HG02642 (cell line): ENCODE data around the gene VPS33B.
"Not testable (repeated sequence)": the region's sequence is repeated elsewhere in the genome, so short reads cannot be mapped to it uniquely, and the experiment has no call there.

ENCODE experiments used
- ATAC-seq: cut with Tn5 transposase; IDR thresholded peaks from one replicate; pipeline ENCODE4 v1.9.1; 2021; ENCODE audit warnings: mild to moderate bottlenecking; ENCODE audit not compliant: unreplicated experiment, poor library complexity

VPS33B gene

DNA sequence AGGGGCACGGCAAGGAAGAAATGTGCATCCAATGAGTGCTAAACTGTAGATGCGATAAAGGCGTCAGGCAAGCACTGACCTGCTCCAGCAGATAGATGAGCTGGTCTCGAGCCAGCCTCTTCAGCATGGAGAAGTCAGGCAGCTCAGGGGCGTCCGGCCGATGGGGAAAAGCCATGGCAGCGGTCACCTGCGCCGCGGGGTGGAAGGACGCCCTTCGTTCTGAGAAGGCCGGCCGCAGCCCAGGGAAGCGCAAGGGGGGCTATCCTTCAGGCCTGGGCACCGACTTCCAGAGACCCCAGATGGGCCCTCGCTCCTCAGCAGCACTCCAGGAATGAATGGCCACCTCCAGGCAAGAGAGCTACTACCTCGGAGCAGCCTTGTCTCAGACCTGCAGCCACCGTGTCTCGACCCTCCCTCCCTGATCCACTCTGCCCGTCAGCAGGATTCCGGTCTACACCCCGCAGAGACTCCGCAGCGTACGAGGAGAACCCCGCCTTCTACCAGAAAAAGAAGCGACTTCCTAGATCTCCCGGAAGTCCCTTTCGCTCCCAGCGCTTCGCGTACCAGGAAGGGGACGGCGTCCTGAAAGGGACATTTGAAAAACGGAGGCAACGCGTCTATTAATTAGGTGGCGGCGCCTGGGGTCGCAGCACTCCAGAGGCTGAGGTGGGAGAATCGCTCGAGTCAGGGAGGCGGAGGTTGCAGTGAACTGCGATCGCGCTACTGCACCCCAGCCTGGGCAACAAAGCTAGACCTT lies at the start of gene VPS33B:
TSS of gene VPS33B (minus strand) at position 520 of the 757 bp plus-strand sequence. CDS start at position 175, 345 bp downstream.
- ATAC-seq: peak; percentile 84

DNA sequence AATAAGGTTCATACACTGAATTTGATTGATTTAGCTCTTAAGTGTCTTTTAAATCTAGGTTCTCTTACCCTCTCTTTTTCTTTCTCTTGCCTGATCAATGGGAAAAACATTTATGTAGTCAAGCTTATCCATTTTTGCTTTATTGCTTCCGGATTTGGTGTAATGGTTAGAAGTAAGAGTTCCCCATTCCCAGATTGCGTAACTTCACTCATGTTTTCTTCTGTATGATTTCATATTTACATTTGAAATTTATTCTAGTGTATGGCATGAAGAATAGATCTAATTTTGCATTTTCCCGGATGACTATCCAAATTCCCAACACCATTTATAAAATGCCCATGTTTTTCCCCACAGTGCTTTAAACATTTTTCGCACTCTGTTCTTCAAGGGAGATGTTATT lies 49.8 kb upstream of the VPS33B start:
- ATAC-seq: no peak

DNA sequence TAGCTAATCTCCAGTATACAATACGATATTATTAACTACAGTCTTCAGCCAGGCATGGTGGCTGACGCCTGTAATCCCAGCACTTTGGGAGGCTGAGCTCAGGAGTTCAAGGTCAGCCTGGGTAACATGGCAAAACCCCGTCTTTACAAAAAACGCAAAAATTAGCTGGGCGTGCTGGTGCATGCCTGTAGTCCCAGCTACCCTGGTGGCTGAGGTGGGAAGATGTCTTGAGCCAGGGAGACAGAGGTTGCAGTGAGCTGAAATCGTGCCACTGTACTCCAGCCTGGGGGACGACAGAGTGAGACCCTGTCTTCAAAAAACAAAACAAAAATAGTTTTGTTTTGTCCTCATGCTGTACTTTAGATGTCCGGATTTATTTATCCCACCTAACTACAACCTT lies 48.5 kb upstream of the VPS33B start:
- no peak for ATAC-seq

DNA sequence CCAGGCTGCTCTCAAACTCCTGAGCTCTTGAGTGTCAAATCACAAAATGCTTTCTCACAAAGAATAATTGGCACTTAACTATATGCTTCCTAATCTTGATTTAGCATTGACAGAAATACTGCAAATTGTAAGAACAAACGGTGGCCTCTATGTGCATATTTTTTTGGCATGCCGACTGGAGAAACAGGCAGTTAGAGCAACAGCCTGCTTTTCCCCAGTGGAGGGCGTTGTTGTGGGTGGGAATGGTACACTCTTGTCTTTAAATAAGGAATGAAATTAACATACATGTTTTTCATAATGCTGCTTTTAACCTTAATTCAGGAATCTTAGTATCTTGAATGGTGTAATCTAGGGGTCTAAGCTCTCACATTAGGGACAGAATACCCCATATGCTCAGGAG lies 46.6 kb upstream of the VPS33B start:
- ATAC-seq: no peak

DNA sequence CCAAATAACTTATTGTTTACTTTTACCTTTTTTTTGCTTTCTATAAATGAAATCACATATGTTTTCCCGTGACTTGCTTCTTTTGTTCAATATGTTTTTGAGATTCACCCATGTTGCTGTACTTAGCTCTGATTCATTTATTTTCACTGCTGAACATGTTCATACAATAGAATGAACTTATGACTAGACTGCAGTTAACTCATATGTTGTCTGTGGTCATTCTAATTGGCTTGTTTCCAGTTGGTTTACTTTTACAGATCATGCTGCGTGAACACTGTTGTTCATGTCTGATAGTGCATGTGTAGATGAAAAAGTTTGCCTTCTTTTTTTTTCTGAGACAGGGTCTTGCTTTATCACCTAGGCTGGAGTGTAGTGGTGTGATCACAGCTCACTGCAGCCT lies 46.0 kb upstream of the VPS33B start:
- ATAC-seq: no peak

DNA sequence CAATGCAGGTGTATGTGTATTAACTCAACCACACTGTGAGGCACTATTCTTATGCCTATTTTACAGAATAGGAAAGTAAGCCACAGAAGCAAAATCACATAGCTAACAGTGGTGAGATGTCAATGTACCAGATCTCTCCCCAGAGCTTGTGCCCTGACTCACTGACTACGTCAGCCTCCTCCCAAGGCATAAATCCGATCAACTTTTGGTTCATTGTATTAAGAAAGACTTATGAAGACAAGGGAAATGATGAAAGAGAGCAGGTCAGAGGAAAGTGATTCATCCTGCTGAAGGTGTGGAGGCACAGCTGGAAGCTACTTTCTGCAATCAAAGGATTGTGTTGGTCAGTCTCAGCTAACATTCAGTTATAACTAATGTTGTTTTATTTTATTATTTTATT lies 44.6 kb upstream of the VPS33B start:
- ATAC-seq: no peak

DNA sequence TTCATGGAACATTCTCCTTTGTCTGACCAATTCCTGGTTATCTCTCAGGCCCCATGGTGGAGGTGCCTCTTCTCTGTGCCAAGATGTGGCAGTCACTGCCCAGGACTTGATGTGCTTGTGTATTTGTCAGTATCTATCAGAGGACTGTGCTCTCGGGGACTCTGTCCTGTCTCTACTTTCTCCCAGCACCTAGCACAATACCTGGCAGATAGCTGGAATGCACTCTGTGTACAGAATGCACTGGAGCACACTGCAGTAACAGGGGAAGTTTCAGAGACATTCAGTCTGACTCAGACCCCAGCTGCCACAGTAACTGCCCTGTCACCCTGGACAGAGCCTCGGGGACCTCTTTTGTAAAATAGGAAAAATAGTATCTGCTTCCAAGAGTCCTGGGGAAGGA lies 43.1 kb upstream of the VPS33B start:
- ATAC-seq: no peak

DNA sequence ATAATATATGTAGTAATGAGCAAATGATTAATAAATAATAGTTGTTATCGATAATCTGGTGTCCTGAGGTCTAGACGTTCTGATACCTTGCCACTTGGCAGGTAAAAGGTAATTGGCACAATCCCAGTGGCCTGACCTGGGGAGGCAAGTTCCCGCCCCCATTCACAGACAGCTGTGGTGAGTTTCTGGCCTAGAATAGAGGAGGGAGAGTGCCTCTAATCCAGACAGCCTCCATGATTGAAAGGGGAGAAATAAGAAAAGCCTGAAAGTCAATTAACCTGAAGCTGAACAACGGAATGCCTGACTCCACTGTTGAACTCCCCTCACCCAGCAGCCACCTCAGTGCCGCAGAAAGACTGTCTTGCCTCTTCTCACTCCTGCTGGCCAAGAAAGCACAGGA lies 39.6 kb upstream of the VPS33B start:
- no peak for ATAC-seq

DNA sequence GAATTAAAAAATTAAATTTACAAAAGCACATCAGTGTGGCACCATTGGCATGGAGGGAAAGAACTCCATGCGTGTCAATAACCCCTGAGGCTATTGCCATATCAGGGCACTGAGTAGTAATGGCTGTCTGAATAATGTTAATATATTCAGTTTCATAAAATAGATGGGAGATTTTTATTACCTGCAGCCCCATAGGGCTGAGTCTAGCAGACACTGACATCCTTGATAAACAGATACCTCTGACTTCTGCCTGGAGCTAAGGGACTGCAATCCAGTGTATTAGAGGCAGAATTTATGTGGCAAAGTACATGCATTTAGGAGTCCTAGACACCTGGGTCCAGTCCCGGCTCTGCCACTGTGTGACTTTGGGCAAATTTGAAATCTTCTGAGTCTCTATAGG lies 38.8 kb upstream of the VPS33B start:
- ATAC-seq: no peak

DNA sequence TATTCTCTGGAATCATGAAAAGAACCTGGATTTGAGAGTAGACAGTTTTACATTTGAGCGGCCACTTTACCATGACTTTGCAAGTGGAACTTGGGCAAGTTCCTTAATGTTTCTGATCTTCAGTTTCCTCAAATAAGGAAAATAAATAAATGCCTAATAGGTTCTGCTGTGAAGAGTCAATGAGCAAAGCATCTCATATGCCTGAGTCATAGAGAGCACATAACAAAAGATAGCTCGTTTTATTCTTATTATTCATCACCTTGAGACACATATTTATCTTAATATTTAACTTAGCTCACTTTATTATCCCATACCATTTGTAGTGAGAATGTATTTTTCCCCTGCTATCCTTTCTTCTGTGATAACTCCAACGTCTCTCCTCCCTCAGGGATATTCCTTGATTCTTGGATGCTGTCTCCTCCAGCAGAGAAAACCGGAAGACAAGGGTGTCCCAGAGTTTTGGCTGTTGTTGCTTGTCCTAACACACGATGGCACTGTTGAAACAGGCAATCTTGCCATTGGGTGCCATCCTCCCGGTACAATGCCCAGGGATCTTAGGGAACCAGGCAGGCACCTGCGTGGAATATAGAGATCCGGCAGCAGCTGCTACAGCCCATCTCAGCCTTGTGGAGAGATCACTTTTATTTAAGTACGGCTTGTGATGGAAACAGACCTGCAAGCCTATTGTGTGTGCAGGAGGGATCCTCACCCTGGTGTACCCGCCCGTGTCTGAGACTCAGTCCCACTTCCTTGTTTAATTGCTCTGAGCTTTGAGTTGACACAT lies 33.3 kb upstream of the VPS33B start:
- no peak for ATAC-seq

DNA sequence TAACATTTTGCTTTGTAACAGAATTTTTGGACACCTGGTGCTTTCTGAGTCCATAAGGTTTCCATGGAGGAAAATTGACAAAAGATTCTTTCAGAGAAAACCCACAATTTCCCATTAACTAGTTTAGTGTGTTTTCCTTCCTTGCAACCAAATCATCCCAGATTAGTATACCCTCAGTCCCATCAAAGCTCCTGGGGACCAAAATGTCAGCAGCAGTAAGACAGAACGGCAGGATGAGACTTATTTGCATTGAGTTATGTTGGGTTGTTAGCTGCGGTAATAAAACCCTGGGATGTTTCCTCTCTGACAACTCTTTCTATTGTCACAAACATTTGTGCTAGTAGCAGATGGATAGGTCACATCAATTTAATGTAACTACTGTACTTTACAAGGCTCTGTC lies 32.4 kb upstream of the VPS33B start:
- no peak for ATAC-seq

DNA sequence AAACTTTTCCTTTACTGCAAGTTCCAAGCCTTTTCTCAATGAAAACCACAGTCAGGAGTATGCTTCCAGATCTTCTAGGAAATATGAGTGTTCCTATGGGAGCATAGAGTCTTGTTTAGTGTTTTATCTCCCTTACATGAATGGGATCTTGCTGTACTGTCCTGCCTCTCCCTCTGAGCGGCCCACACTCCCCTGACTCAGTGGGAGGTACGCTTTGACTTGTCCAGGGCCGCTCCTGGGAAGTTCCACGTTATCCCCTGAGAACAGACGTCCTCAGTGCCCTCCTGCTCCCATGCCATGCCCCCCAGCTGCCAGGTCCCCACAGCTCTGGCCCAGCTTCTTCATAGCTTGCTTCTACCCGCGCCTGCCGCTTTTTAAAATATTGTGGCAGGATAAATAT lies 28.9 kb upstream of the VPS33B start:
- no peak for ATAC-seq

DNA sequence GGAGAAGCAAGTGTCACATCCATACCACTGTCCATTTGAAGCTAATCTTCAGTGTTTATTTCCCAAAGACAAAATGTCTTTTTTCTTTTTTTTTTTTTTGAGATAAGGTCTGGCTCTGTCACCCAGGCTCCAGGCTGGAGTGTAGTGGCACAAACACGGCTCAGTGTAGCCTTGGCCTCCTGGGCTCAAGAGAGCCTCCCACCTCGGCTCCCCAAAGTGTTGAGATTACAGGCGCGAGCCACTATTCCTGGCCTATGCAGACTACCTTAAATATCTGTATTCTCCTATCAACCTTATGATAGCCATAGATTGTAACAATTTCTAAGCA lies 27.7 kb upstream of the VPS33B start:
- peak; percentile 9 for ATAC-seq

DNA sequence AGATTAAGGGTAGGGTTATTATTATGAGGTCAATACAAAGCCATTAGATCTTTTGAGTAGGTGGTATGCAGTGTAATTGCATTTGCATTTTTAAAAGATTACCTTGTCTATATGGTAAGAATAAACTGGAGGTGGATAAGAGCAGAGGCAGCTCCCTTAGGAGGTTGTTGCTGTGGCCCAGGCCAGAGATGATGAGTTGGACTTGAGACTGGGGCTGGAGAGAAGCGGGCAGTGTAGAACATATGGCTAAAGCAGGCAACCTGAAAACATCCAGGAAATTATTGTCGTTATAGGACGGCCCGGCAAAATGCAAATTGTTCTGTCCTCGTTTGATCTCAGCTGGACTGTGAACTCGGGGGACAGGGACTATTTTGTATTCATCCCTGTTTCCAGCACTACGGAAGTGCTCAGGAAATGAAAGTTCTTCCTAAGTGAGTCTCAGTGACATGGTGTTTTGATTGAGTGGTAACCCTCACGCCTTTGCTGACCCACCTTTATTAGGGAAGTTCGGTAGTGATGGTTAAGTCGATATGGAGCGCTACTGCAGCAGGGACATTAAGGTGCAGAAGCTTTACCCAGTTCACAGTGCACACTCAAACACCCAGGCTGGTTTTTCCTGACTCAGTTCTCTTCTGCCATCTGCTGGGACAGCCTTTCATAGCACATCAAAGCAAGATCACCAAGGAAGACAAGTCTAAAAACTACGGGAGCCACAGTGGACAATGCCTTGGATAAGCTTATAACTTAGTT lies 27.2 kb upstream of the VPS33B start:
- peak; percentile 62 for ATAC-seq

DNA sequence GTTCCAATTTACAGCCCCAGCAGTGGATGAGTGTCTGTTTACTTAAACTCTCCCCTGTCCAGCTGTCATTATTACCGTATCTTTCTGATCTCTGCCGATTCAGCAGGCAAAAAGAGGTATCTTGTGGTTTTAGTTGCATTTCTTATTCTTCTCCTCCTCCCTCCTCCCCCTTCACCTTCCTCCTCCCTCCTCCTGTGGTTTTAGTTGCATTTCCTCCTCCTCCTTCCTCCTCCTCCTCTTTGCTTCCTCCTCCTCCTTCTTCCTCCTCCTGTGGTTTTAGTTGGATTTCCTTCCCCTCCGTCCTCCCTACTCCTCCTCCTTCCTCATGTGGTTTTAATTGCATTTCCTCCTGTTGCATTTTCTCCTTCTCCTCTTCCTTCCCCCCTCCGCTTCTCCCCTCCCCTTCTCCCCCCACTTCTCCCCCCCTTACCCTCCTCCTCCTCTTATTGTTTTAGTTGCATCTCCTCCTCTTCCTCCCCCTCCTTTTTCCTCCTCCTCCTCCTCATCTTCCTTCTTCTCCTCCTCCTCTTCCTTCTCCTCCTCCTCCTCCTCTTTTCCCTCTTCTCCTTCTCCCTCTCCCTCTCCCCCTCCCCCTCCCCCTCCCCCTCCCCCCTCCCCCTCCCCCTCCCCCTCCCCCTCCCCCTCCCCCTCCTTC lies 25.3 kb upstream of the VPS33B start:
- ATAC-seq: no peak

DNA sequence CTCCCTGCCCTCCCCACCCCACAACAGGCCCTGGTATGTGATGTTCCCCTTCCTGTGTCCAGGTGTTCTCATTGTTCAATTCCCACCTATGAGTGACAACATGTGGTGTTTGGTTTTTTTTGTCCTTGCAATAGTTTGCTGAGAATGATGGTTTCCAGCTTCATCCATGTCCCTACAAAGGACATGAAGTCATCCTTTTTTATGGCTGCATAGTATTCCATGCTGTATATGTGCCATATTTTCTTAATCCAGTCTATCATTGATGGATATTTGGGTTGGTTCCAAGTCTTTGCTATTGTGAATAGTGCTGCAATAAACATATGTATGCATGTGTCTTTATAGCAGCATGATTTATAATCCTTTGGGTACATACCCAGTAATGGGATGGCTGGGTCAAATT lies 23.7 kb upstream of the VPS33B start:
- ATAC-seq: not testable (repeated sequence)

DNA sequence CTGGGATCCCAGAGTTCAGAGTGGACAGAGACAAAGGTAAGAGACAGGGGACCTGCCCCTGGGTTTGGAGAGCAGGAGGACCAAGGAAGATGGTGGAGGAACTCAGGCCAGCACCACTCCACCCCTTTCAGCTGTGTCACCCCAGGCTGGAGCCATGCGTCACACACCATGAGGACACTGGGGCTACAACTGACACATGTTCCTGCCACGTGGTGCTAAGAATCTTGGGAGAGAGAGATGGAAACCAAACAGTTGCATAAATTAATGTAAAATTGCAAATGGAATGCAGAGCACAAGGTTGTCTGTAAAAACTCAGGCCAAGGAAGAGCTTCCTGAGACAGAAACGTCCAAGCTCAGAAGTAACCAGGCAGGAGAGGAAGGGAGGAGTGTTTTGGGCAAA lies 22.7 kb upstream of the VPS33B start:
- ATAC-seq: no peak

DNA sequence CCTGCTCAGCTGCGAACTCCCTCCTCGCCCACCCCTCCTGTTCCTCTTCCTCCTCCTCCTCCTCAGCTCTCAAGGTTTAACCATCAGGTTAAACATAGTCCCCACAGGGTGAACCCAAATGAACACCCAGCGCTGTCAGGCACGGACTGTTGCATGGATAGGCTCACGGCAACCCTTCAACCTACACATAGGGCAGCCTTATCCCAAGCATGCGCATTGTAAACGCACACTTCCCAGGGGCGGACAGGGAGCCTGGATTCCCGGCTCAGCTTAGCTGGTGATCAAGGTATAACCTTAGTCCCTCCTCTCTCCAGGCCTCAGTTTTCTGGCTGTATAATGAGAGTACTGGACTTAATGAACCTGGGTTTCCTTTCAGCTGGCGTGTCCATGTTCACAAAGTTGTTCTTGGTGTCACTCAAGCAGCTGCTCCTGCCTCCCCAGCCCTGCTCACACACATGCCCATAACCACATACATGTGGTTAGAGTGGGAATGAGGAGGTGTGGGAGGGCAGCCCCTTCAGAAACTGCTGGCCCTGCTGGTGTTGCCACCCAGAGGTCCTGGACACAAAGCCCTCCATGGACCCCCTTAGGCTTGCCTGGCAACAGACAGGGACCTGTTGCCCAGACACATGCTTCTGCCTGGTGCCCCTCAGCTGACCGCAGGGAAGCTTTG lies 20.9 kb upstream of the VPS33B start:
- ATAC-seq: no peak

DNA sequence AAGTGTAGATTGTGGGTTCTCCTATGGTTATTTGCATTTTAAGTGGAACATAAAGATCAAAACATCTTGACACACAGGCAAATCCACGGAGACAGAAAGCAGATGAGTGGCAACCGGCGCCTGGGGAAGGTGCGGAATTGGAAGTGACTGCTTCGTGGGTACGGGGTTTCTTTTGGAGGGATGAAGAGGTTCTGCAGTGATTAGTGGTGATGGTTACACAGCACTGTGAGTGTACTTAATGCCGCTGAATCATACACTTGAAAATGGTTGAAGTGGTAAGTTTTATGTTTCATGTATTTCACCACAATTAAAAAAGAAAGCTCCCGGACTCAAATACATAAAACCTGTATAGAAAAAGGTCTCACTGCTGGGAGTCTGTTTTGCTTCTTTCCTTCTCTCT lies 18.5 kb upstream of the VPS33B start:
- ATAC-seq: no peak

DNA sequence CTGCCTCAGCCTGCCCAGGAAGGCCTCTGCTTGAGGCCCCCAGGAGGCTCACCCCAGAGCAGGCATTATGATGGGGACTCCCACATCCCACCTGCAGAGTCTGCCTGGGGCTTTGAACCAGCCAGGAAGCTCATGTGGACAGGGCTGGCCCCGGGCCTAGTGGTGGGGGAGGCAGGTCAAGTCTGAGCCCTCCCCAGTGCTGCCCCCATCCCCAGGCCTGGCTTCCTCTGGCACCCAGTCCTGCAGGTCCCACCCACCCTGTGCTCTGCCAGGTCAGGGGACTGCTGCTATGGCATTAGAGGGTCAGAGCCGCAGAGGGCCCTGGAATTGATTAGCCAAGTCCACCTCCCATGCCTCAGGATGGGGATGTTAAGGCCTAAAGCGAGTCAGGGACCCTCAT lies 17.6 kb upstream of the VPS33B start:
- no peak for ATAC-seq
